ENCODE data around the gene TNS1.

The TNS1 gene

GRCh38 chr2:217934321-217935131, 68.3 kb downstream of the TNS1 start:
- no peak for TF ChIP-seq CTCF (IDR thresholded peaks at IDR 0.05; ENCODE audit: low read depth, low read length)

GRCh38 chr2:217933617-217933993, 69.2 kb downstream of the TNS1 start:
- H3K4me1 ChIP-seq, result peaks cover 59% of the 10 kb centered on the region
- H3K27me3 ChIP-seq, result no peaks in the 10 kb centered on the region
- no peak for DNase-seq
- H3K36me3 ChIP-seq, result peaks cover 3% of the 10 kb centered on the region; the same call in 1 of the 2 replicates
- H3K9me3 ChIP-seq, result no peaks in the 10 kb centered on the region
- TF ChIP-seq CTCF (IDR thresholded peaks at IDR 0.05; ENCODE audit: low read depth, low read length), result no peak
- peak overlapping the region; percentile 43 for H3K4me3 ChIP-seq (ENCODE audit: low read depth, low read length)

More at GRCh38 chr2:217934321-217935131, 68.3 kb downstream of the TNS1 start:
- Histone ChIP-seq H3K9me3 (no peaks in the 10 kb centered on the region), H3K27me3 (no peaks in the 10 kb centered on the region), H3K36me3 (peaks cover 3% of the 10 kb centered on the region; the same call in 1 of the 2 replicates), H3K4me3 (ENCODE audit: low read depth, low read length) (no peak overlapping the region), H3K4me1 (peaks cover 52% of the 10 kb centered on the region)
- DNase-seq, result no peak

- H3K27me3 ChIP-seq, result no peaks in the 10 kb centered on the region
- H3K4me3 ChIP-seq (ENCODE audit: low read depth, low read length), result peak overlapping the region; percentile 43
- peak; percentile 94 for DNase-seq
- peaks cover 3% of the 10 kb centered on the region; the same call in 1 of the 2 replicates for H3K36me3 ChIP-seq
- TF ChIP-seq CTCF (IDR thresholded peaks at IDR 0.05; ENCODE audit: low read depth, low read length), result peak; percentile 54
- H3K9me3 ChIP-seq, result no peaks in the 10 kb centered on the region
- peaks cover 58% of the 10 kb centered on the region for H3K4me1 ChIP-seq
Observed at GRCh38 chr2:217932803-217933616, 69.8 kb downstream of the TNS1 start.

GRCh38 chr2:217931846-217932560, 70.8 kb downstream of the TNS1 start:
- H3K27me3 ChIP-seq, result no peaks in the 10 kb centered on the region
- TF ChIP-seq CTCF (IDR thresholded peaks at IDR 0.05; ENCODE audit: low read depth, low read length), result no peak
- H3K4me3 ChIP-seq (ENCODE audit: low read depth, low read length), result no peak overlapping the region
- peaks cover 3% of the 10 kb centered on the region; the same call in 1 of the 2 replicates for H3K36me3 ChIP-seq
- H3K9me3 ChIP-seq, result no peaks in the 10 kb centered on the region
- peaks cover 47% of the 10 kb centered on the region for H3K4me1 ChIP-seq
- DNase-seq, result no peak

- Histone ChIP-seq H3K9me3 (no peaks in the 10 kb centered on the region), H3K36me3 (peaks cover 3% of the 10 kb centered on the region; the same call in 1 of the 2 replicates), H3K4me1 (peaks cover 42% of the 10 kb centered on the region), H3K27me3 (no peaks in the 10 kb centered on the region), H3K4me3 (ENCODE audit: low read depth, low read length) (no peak overlapping the region)
- DNase-seq, result no peak
- TF ChIP-seq CTCF (IDR thresholded peaks at IDR 0.05; ENCODE audit: low read depth, low read length), result no peak
Observed at GRCh38 chr2:217930761-217931563, 71.8 kb downstream of the TNS1 start.

Data from BE2C (cell line).